HepG2 (cell line): ENCODE data around the gene PDGFB. TPM values are rescaled to one million over a fixed set of nuclear protein-coding genes. Genes with fewer than 3 reads are reported as not detected.

Source experiments
- ATAC-seq: fragments of 200-7000 bp; cut with Tn5 transposase; 3 replicates; pipeline ENCODE4 v1.9.1; 2020; ENCODE audit warnings: mild to moderate bottlenecking, moderate library complexity
- BruUV-seq: library from RNA; stranded (reverse); fragments of 400-500 nt; replicated peaks from 2 replicates; lab custom pipeline; 2021; lab: Mats Ljungman, UMichigan
- CTCF ChIA-PET: fragments of 300-600 bp; formaldehyde crosslinking; extraction: SDS; loops from one replicate; lab custom pipeline; 2021; ENCODE audit warnings: low total read pairs, inconsistent platforms, low intra/inter-chr PET ratio; lab: Yijun Ruan, JAX
- POLR2A ChIA-PET: fragments of 350-600 bp; sonication (Branson Sonifier 250); formaldehyde crosslinking; loops from one replicate; lab custom pipeline; 2020; ENCODE audit warnings: antibody characterized with exemption, inconsistent platforms; lab: Yijun Ruan, JAX
- DNase-seq: peaks from one replicate; pipeline ENCODE4 v3.0.0-alpha.2; 2015; ENCODE audit warnings: low spot score
- FAIRE-seq: peaks from 3 replicates; lab custom pipeline; 2011; peaks lifted over from hg19 to GRCh38; lab: Jason Lieb, UNC
- H2AFZ ChIP-seq: one replicate; pipeline ENCODE4 v1.6.1; 2011; ENCODE audit warnings: low read length, inconsistent platforms
- H3K27ac ChIP-seq: fragments of 300-600 bp; 3 replicates; pipeline ENCODE4 v1.8.0; 2011; ENCODE audit warnings: mixed run types, mild to moderate bottlenecking, mixed read lengths, low read length, inconsistent platforms; ENCODE audit not compliant: insufficient read depth; ENCODE audit errors: extremely low read length
- H3K27me3 ChIP-seq, 2 experiments: fragments of 200-600 bp in 1 of 2; 2 replicates in 1 of 2; 3 replicates in 1 of 2; pipeline versions ENCODE4 v1.6.0 to v1.8.0; 2011; ENCODE audit warnings: low read length in 2 of 2, mild to moderate bottlenecking in 2 of 2, moderate library complexity in 2 of 2, inconsistent platforms in 1 of 2; ENCODE audit not compliant: insufficient read depth in 2 of 2, control insufficient read depth in 1 of 2
- H3K36me3 ChIP-seq, 2 experiments: fragments of 200-600 bp in 1 of 2; replicated peaks in 1 of 2; 2 replicates in 1 of 2; 3 replicates in 1 of 2; pipeline versions ENCODE4 v1.5.1 to v1.8.0; 2011; ENCODE audit warnings: low read length in 2 of 2, inconsistent platforms in 1 of 2; ENCODE audit not compliant: insufficient read depth in 2 of 2, control insufficient read depth in 1 of 2
- H3K4me1 ChIP-seq: 2 replicates; pipeline ENCODE4 v1.5.1; 2012; ENCODE audit warnings: low read length, inconsistent platforms; ENCODE audit not compliant: insufficient read depth
- H3K4me2 ChIP-seq: 2 replicates; pipeline ENCODE4 v1.6.0; 2011; ENCODE audit warnings: low read depth, low read length, inconsistent platforms
- H3K4me3 ChIP-seq, 3 experiments: fragments of 200-600 bp in 1 of 3; sonication (generic), shearing (Covaris generic) in 1 of 3; replicated peaks in 1 of 3; 2 replicates each; pipeline ENCODE4 v1.5.1; 2011 to 2016; ENCODE audit warnings: low read length in 3 of 3, inconsistent platforms in 2 of 3, low read depth in 2 of 3, mild to moderate bottlenecking in 2 of 3, control low read depth in 1 of 3, mixed read lengths in 1 of 3; ENCODE audit not compliant: insufficient read depth in 1 of 3
- H3K79me2 ChIP-seq: one replicate; pipeline ENCODE4 v1.6.1; 2011; ENCODE audit warnings: low read length, inconsistent platforms; ENCODE audit not compliant: insufficient read depth
- H3K9ac ChIP-seq: 2 replicates; pipeline ENCODE4 v1.6.0; 2011; ENCODE audit warnings: mild to moderate bottlenecking, low read depth, low read length, inconsistent platforms; ENCODE audit not compliant: insufficient read depth
- H3K9me3 ChIP-seq: 2 replicates; pipeline ENCODE4 v1.5.1; 2012; ENCODE audit warnings: mild to moderate bottlenecking, low read length
- H4K20me1 ChIP-seq: 2 replicates; pipeline ENCODE4 v1.6.0; 2011; ENCODE audit warnings: inconsistent platforms, mild to moderate bottlenecking, low read length, moderate library complexity; ENCODE audit not compliant: insufficient read depth
- CREB3 ChIP-seq: sonication (generic); formaldehyde crosslinking; IDR thresholded peaks from 2 replicates; pipeline ENCODE4 v1.5.0; 2020; ENCODE audit warnings: missing genetic modification reagents
- JUNB ChIP-seq: sonication (generic); formaldehyde crosslinking; IDR thresholded peaks from 2 replicates; pipeline ENCODE4 v1.8.0; 2022; ENCODE audit warnings: missing genetic modification reagents, mild to moderate bottlenecking, borderline replicate concordance
- KDM5B ChIP-seq: sonication (generic); formaldehyde crosslinking; IDR thresholded peaks from 2 replicates; pipeline ENCODE4 v1.4.0; 2020; ENCODE audit warnings: missing genetic modification reagents, mild to moderate bottlenecking, borderline replicate concordance
- NCOA1 ChIP-seq: sonication (generic); formaldehyde crosslinking; IDR thresholded peaks from 2 replicates; pipeline ENCODE4 v1.9.0; 2021; ENCODE audit warnings: missing genetic modification reagents
- NR1H2 ChIP-seq: sonication (generic); formaldehyde crosslinking; IDR thresholded peaks from 2 replicates; pipeline ENCODE4 v1.8.1; 2022; ENCODE audit warnings: low read depth, missing genetic modification reagents, borderline replicate concordance
- RAD21 ChIP-seq: fragments of 450-650 bp; formaldehyde crosslinking; IDR thresholded peaks from 2 replicates; pipeline ENCODE4 v1.5.0; 2020; ENCODE audit warnings: mild to moderate bottlenecking
- SIN3A ChIP-seq: IDR thresholded peaks from 2 replicates; pipeline ENCODE4 v1.6.1; 2011; ENCODE audit warnings: low read depth, mild to moderate bottlenecking, control low read depth, low read length, borderline replicate concordance
- SMAD9 ChIP-seq: sonication (generic); formaldehyde crosslinking; IDR thresholded peaks from 2 replicates; pipeline ENCODE4 v1.5.1; 2020; ENCODE audit warnings: mild to moderate bottlenecking, missing genetic modification reagents
- SPEN ChIP-seq: sonication (generic); formaldehyde crosslinking; IDR thresholded peaks from 2 replicates; pipeline ENCODE4 v1.5.1; 2020; ENCODE audit warnings: low read depth, mild to moderate bottlenecking, missing genetic modification reagents
- TBX2 ChIP-seq: sonication (generic); formaldehyde crosslinking; IDR thresholded peaks from 2 replicates; pipeline ENCODE4 v1.5.0; 2020; ENCODE audit warnings: missing genetic modification reagents, mild to moderate bottlenecking, borderline replicate concordance
- ZNF317 ChIP-seq: sonication (generic); formaldehyde crosslinking; IDR thresholded peaks from 2 replicates; pipeline ENCODE4 v1.5.0; 2020; ENCODE audit warnings: mild to moderate bottlenecking, missing genetic modification reagents
- ZNF451 ChIP-seq: sonication (generic); formaldehyde crosslinking; IDR thresholded peaks from 2 replicates; pipeline ENCODE4 v1.5.0; 2020; ENCODE audit warnings: mild to moderate bottlenecking, missing genetic modification reagents
- WGBS: methylation state at CpG from one replicate; pipeline ENCODE4 v1.1.6; 2017; ENCODE audit warnings: low lambda C conversion rate; 5-methylcytosine and 5-hydroxymethylcytosine counted together
- in situ Hi-C: cut with HindIII; loops from 2 replicates; pipeline ENCODE4 v1.10.0; 2017; ENCODE audit warnings: low pct_unique_long_range_greater_than_20kb; ENCODE audit not compliant: extremely low pct_ligation_motif_present
- intact Hi-C: fragments of 100-400 bp; cut with micrococcal nuclease; formaldehyde crosslinking; loops from one replicate; pipeline ENCODE4 v1.10.0; 2022; ENCODE audit not compliant: unreplicated experiment
- polyA plus RNA-seq, 8 experiments: library from polyadenylated mRNA; depleted of rRNA in 3 of 8; stranded (reverse) in 7 of 8; unstranded in 1 of 8; fragments of >200 nt; fragmentation: Illumina TruSeq in 4 of 8; extraction: Trizol in 4 of 8; gene quantifications; 2 replicates each; pipeline versions ENCODE4 v1.2.1 to v1.2.3, GENCODE V29; 2011 to 2016; ENCODE audit warnings: low read depth in 4 of 8, missing spikeins in 1 of 8, mixed read lengths in 1 of 8; ENCODE audit not compliant: insufficient read depth in 1 of 8
- total RNA-seq, 5 experiments: library from RNA; depleted of rRNA; stranded (reverse); fragments of >200 nt; fragmentation: Illumina TruSeq; extraction: Trizol; gene quantifications; 2 replicates each; pipeline ENCODE4 v1.2.3, GENCODE V29; 2016; ENCODE audit warnings: low read depth in 1 of 5

PDGFB gene
- total and polyA plus RNA-seq, 2 of the 13 experiments (the other 11 are each of a cell fraction or from before 2014, with no cell fraction given) = 1.4 to 10.1 TPM

GRCh38 chr22:39177456-39177775 is 67.4 kb downstream of the PDGFB start:
- no peak for DNase-seq
- 0 out of 3 replicates have a peak, but pooled peaks have one; percentile 4 for ATAC-seq
- Histone ChIP-seq H3K4me3 (peak overlapping the region in 1 of 3 experiments; percentile 2; a peak in 1 of 6 replicates), H3K4me2 (peak overlapping the region; percentile 39), H3K9me3 (no peaks in the 10 kb centered on the region), H3K36me3 (no peaks in the 10 kb centered on the region), H3K4me1 (peaks cover 72% of the 10 kb centered on the region)
- intact Hi-C loops = loop anchor here (10.0 kb wide), 1 partner anchor 67 kb away; the partner anchor contains the start of gene PDGFB
- BruUV-seq = no TSS peak
- FAIRE-seq = no peak
- 8% methylated on average over 2 of the region's 2 CpGs for WGBS
- POLR2A ChIA-PET = interaction anchor here (1.1 to 6.1 kb wide), 2 partner anchors 25 to 141 kb away, joined by 3 to 72 read pairs; partner anchors contain the start of genes CBX7 and RPL3
- TF ChIP-seq RAD21 (no peak), KDM5B (CRISPR knock-in tag) (no peak), NR1H2 (CRISPR knock-in tag) (no peak), NCOA1 (CRISPR knock-in tag) (no peak), ZNF317 (CRISPR knock-in tag) (0 out of 2 replicates have a peak, but pooled peaks have one; percentile 24), SIN3A (no peak), CREB3 (no peak), JUNB (CRISPR knock-in tag) (no peak), SPEN (no peak), TBX2 (CRISPR knock-in tag) (0 out of 2 replicates have a peak, but pooled peaks have one; percentile 27), SMAD9 (CRISPR knock-in tag) (no peak), ZNF451 (0 out of 2 replicates have a peak, but pooled peaks have one; percentile 19)
- TF ChIP-seq, all 625 proteins: peak for 3
- no peak overlapping the region for H2AFZ ChIP-seq
- H3K9ac ChIP-seq = peak overlapping the region; percentile 61; the same call in 1 of the 2 replicates
- CTCF ChIA-PET = no interaction called here
- H3K79me2 ChIP-seq = no peaks in the 10 kb centered on the region
- H3K27ac ChIP-seq = no peak overlapping the region
- no peaks in the 10 kb centered on the region for H3K27me3 ChIP-seq
- in situ Hi-C loops = loop anchor here (5.0 kb wide), 1 partner anchor 65 kb away; the partner anchor contains the start of gene PDGFB
- H4K20me1 ChIP-seq = no peaks in the 10 kb centered on the region
